Dendritic cell treated with granulocyte-macrophage colony-stimulating factor and Interleukin-4, amounts not matched to agents 40 ng/mL and 50 ng/mL, for 4 days (primary cell): ENCODE data around the gene HKDC1.
"Not testable (repeated sequence)": the region's sequence is repeated elsewhere in the genome, so short reads cannot be mapped to it uniquely, and the experiment has no call there.

Source experiments
- H3K27ac Mint-ChIP-seq: one replicate; pipeline ENCODE4 v1.8.0; 2022; ENCODE audit warnings: mild to moderate bottlenecking, mixed read lengths
- H3K27me3 Mint-ChIP-seq: one replicate; pipeline ENCODE4 v1.8.0; 2022; ENCODE audit warnings: mild to moderate bottlenecking, mixed read lengths
- H3K36me3 Mint-ChIP-seq: one replicate; pipeline ENCODE4 v1.8.0; 2022; ENCODE audit warnings: low read depth, mixed read lengths
- H3K4me1 Mint-ChIP-seq: one replicate; pipeline ENCODE4 v1.8.0; 2022; ENCODE audit warnings: low read depth, mixed read lengths
- H3K4me3 Mint-ChIP-seq: one replicate; pipeline ENCODE4 v1.8.0; 2022; ENCODE audit warnings: mild to moderate bottlenecking, moderate library complexity, mixed read lengths
- H3K9me3 Mint-ChIP-seq: one replicate; pipeline ENCODE4 v1.8.0; 2022; ENCODE audit warnings: mixed read lengths
- intact Hi-C: fragments of 100-400 bp; cut with micrococcal nuclease; formaldehyde crosslinking; loops from one replicate; pipeline ENCODE4 v1.15.0; 2022

Gene HKDC1

GRCh38 chr10:69262292-69262751 lies 42.2 kb downstream of the HKDC1 start:
- Mint-ChIP-seq H3K4me1 (peaks cover 4% of the 10 kb centered on the region), H3K36me3 (no peaks in the 10 kb centered on the region), H3K4me3 (no peak overlapping the region), H3K27ac (no peak overlapping the region), H3K9me3 (peaks cover 11% of the 10 kb centered on the region), H3K27me3 (peaks cover 7% of the 10 kb centered on the region)
- intact Hi-C loops, result no loop called here

- no peaks in the 10 kb centered on the region for H3K9me3 Mint-ChIP-seq
- H3K4me1 Mint-ChIP-seq, result peaks cover 4% of the 10 kb centered on the region
- H3K36me3 Mint-ChIP-seq, result no peaks in the 10 kb centered on the region
- H3K27ac Mint-ChIP-seq, result no peak overlapping the region
- intact Hi-C loops, result no loop called here
- H3K4me3 Mint-ChIP-seq, result no peak overlapping the region
- H3K27me3 Mint-ChIP-seq, result peaks cover 9% of the 10 kb centered on the region
These were observed 45.4 kb downstream of the HKDC1 start for GRCh38 chr10:69265521-69265920.

- Mint-ChIP-seq H3K27me3 (peaks cover 6% of the 10 kb centered on the region), H3K27ac (no peak overlapping the region), H3K9me3 (no peaks in the 10 kb centered on the region), H3K4me1 (no peaks in the 10 kb centered on the region), H3K4me3 (no peak overlapping the region), H3K36me3 (no peaks in the 10 kb centered on the region)
- intact Hi-C loops, result no loop called here
These were observed 48.8 kb downstream of the HKDC1 start for GRCh38 chr10:69268761-69269416.

GRCh38 chr10:69269761-69270160 lies 49.6 kb downstream of the HKDC1 start:
- Mint-ChIP-seq H3K4me3 (no peak overlapping the region), H3K9me3 (no peaks in the 10 kb centered on the region), H3K27me3 (peaks cover 6% of the 10 kb centered on the region), H3K36me3 (no peaks in the 10 kb centered on the region), H3K27ac (no peak overlapping the region), H3K4me1 (no peaks in the 10 kb centered on the region)
- intact Hi-C loops, result no loop called here

GRCh38 chr10:69270990-69271389 lies 50.9 kb downstream of the HKDC1 start:
- H3K27me3 Mint-ChIP-seq, result peaks cover 4% of the 10 kb centered on the region
- no peaks in the 10 kb centered on the region for H3K4me1 Mint-ChIP-seq
- H3K9me3 Mint-ChIP-seq, result no peaks in the 10 kb centered on the region
- no peak overlapping the region for H3K4me3 Mint-ChIP-seq
- no peaks in the 10 kb centered on the region for H3K36me3 Mint-ChIP-seq
- intact Hi-C loops, result no loop called here
- H3K27ac Mint-ChIP-seq, result no peak overlapping the region

GRCh38 chr10:69272624-69273023 lies 52.5 kb downstream of the HKDC1 start:
- Mint-ChIP-seq H3K4me3 (no peak overlapping the region), H3K27me3 (peaks cover 4% of the 10 kb centered on the region), H3K36me3 (no peaks in the 10 kb centered on the region), H3K4me1 (peaks cover under 1% of the 10 kb centered on the region), H3K9me3 (no peaks in the 10 kb centered on the region), H3K27ac (no peak overlapping the region)
- intact Hi-C loops, result no loop called here

GRCh38 chr10:69275444-69275843 lies 55.3 kb downstream of the HKDC1 start:
- Mint-ChIP-seq H3K9me3 (no peaks in the 10 kb centered on the region), H3K4me1 (peaks cover 23% of the 10 kb centered on the region), H3K27ac (no peak overlapping the region), H3K36me3 (no peaks in the 10 kb centered on the region), H3K27me3 (no peaks in the 10 kb centered on the region), H3K4me3 (no peak overlapping the region)
- intact Hi-C loops, result no loop called here

- no peaks in the 10 kb centered on the region for H3K27me3 Mint-ChIP-seq
- intact Hi-C loops, result no loop called here
- no peaks in the 10 kb centered on the region for H3K36me3 Mint-ChIP-seq
- peaks cover 2% of the 10 kb centered on the region for H3K9me3 Mint-ChIP-seq
- peaks cover 32% of the 10 kb centered on the region for H3K4me1 Mint-ChIP-seq
- H3K4me3 Mint-ChIP-seq, result no peak overlapping the region
- H3K27ac Mint-ChIP-seq, result no peak overlapping the region
These were observed 56.4 kb downstream of the HKDC1 start for GRCh38 chr10:69276503-69276902.

- intact Hi-C loops, result no loop called here
- Mint-ChIP-seq H3K4me3 (no peak within 1 kb of the TSS), H3K27ac (peak within 1 kb of the TSS; percentile 78), H3K4me1 (peaks cover 40% of the 10 kb centered on the region), H3K27me3 (no peaks in the 10 kb centered on the region), H3K36me3 (no peaks in the 10 kb centered on the region), H3K9me3 (peaks cover 10% of the 10 kb centered on the region)
These were observed 58.4 kb downstream of the HKDC1 start, which contains the start of gene HK1 for GRCh38 chr10:69278446-69278963. Gene HK1, plus strand, starts transcription at chr10:69278496.

- Mint-ChIP-seq H3K4me3 (no peak overlapping the region), H3K36me3 (no peaks in the 10 kb centered on the region), H3K9me3 (peaks cover 10% of the 10 kb centered on the region), H3K4me1 (peaks cover 40% of the 10 kb centered on the region), H3K27ac (peak overlapping the region; percentile 78), H3K27me3 (no peaks in the 10 kb centered on the region)
- intact Hi-C loops, result no loop called here
These were observed 59.0 kb downstream of the HKDC1 start for GRCh38 chr10:69279110-69279509.

GRCh38 chr10:69281507-69282413 lies 61.6 kb downstream of the HKDC1 start:
- Mint-ChIP-seq H3K36me3 (no peaks in the 10 kb centered on the region), H3K4me3 (no peak overlapping the region), H3K4me1 (peaks cover 40% of the 10 kb centered on the region), H3K27ac (no peak overlapping the region), H3K9me3 (peaks cover 10% of the 10 kb centered on the region), H3K27me3 (no peaks in the 10 kb centered on the region)
- intact Hi-C loops, result no loop called here

- H3K4me3 Mint-ChIP-seq, H3K27me3 Mint-ChIP-seq: not testable (repeated sequence)
- peaks cover 22% of the 10 kb centered on the region for H3K4me1 Mint-ChIP-seq
These were observed 64.3 kb downstream of the HKDC1 start for GRCh38 chr10:69284402-69284801.

GRCh38 chr10:69285699-69286098 lies 65.6 kb downstream of the HKDC1 start:
- Mint-ChIP-seq H3K36me3 (no peaks in the 10 kb centered on the region), H3K9me3 (peaks cover 10% of the 10 kb centered on the region), H3K4me1 (peaks cover 16% of the 10 kb centered on the region), H3K4me3 (no peak overlapping the region), H3K27ac (no peak overlapping the region), H3K27me3 (no peaks in the 10 kb centered on the region)
- intact Hi-C loops, result no loop called here

More at GRCh38 chr10:69284402-69284801, 64.3 kb downstream of the HKDC1 start:
- H3K27ac Mint-ChIP-seq, H3K36me3 Mint-ChIP-seq, intact Hi-C loops, H3K9me3 Mint-ChIP-seq: not testable (repeated sequence)

GRCh38 chr10:69287181-69287580 lies 67.0 kb downstream of the HKDC1 start:
- H3K27ac Mint-ChIP-seq, result no peak overlapping the region
- no peaks in the 10 kb centered on the region for H3K36me3 Mint-ChIP-seq
- intact Hi-C loops, result no loop called here
- H3K9me3 Mint-ChIP-seq, result peaks cover under 1% of the 10 kb centered on the region
- H3K4me1 Mint-ChIP-seq, result peaks cover 7% of the 10 kb centered on the region
- no peaks in the 10 kb centered on the region for H3K27me3 Mint-ChIP-seq
- H3K4me3 Mint-ChIP-seq, result no peak overlapping the region
